ENCODE measurements around the gene ADPRS. TPM values are rescaled to one million over a fixed set of nuclear protein-coding genes. Genes with fewer than 3 reads are reported as not detected.

Gene ADPRS
- total and polyA plus RNA-seq, 9 of the 15 experiments (the other 6 are each of a cell fraction or from before 2014, with no cell fraction given) = 5.9 to 40.0 (median 27.4) TPM

- TF ChIP-seq STAT5A (IDR thresholded peaks at IDR 0.05; ENCODE audit: borderline replicate concordance, low read length) (no peak), RFX5 (IDR thresholded peaks at IDR 0.05; ENCODE audit: low read depth, low read length) (no peak), RBM15 (IDR thresholded peaks at IDR 0.05; ENCODE audit: insufficient read depth, low read length) (no peak), ADNP (tag; IDR thresholded peaks at IDR 0.05) (peak; percentile 91), FOXA3 (CRISPR knock-in tag; conservative IDR thresholded peaks at IDR 0.05 in 1 of 2, IDR thresholded peaks at IDR 0.05 in 1 of 2) (no peak), RBM25 (IDR thresholded peaks at IDR 0.05; ENCODE audit: low read depth, low read length, severe bottlenecking) (peak; percentile 94), ZNF24 (IDR thresholded peaks at IDR 0.05) (peak; percentile 11; the same call in 1 of the 2 replicates), ATF1 (CRISPR knock-in tag; IDR thresholded peaks at IDR 0.05) (no peak), ATF1 (tag; IDR thresholded peaks at IDR 0.05) (no peak), SP2 (IDR thresholded peaks at IDR 0.05; ENCODE audit: extremely low read depth, low read depth, low read length, poor library complexity, severe bottlenecking) (no peak), KDM1A (IDR thresholded peaks at IDR 0.05) (peak; percentile 74 to 83)
Observed at GRCh38 chr1:36128905-36129206, 40.2 kb downstream of the ADPRS start (continued).

GRCh38 chr1:36132029-36132428, 43.3 kb downstream of the ADPRS start:
- Histone ChIP-seq H3K9me3 (replicated peaks; ENCODE audit: control insufficient read depth, insufficient read depth, low read depth, low read length) (no peaks in the 10 kb centered on the region), H3K27me3 (ENCODE audit: control insufficient read depth in 2 of 2, insufficient read depth in 2 of 2, low read length in 2 of 2) (no peaks in the 10 kb centered on the region), H3K9ac (ENCODE audit: insufficient read depth in 1 of 2, low read depth in 2 of 2, low read length in 2 of 2) (no peak overlapping the region), H3K79me2 (ENCODE audit: control insufficient read depth, insufficient read depth, low read length) (no peaks in the 10 kb centered on the region), H3K4me3 (no peak overlapping the region), H3K4me2 (ENCODE audit: insufficient read depth, low read length) (no peak overlapping the region), H3K4me1 (replicated peaks in 1 of 2; ENCODE audit: control insufficient read depth in 2 of 2, insufficient read depth in 2 of 2, low read length in 2 of 2) (peaks cover 18 to 21% of the 10 kb centered on the region in 2 experiments), H3K9me1 (ENCODE audit: control insufficient read depth, insufficient read depth, low read length) (no peaks in the 10 kb centered on the region), H3K36me3 (ENCODE audit: control insufficient read depth, insufficient read depth, low read length) (peaks cover 12% of the 10 kb centered on the region; the same call in 2 of the 3 replicates), H2AFZ (ENCODE audit: low read depth, low read length) (no peak overlapping the region), H3K27ac (ENCODE audit: extremely low read depth, low read depth, low read length) (no peak overlapping the region), H4K20me1 (replicated peaks; ENCODE audit: control insufficient read depth, insufficient read depth, low read length) (no peaks in the 10 kb centered on the region)
- ATAC-seq (no peak), DNase-seq (ENCODE audit: extremely low read depth in 1 of 4, low spot score in 3 of 4) (no peak), FAIRE-seq (no peak)
- BruUV-seq (replicated peaks) = no TSS peak
- ChIA-PET CTCF (ENCODE audit: low intra/inter-chr PET ratio) (no interaction called here), POLR2A (interaction anchor here (0.6 to 1.1 kb wide), 4 partner anchors 10 to 30 kb away, joined by 3 to 4 read pairs (median 4); no protein-coding TSS in a partner anchor)
- intact Hi-C loops (cut with micrococcal nuclease) (no loop called here), in situ Hi-C loops (cut with MboI) (no loop called here)
- TF ChIP-seq KDM1A (IDR thresholded peaks at IDR 0.05) (0 out of 4 replicates have a peak, but pooled peaks have one; percentile 9 to 10), ESRRA (IDR thresholded peaks at IDR 0.05; ENCODE audit: borderline replicate concordance, low read depth) (peak; percentile 82), MAZ (CRISPR knock-in tag; conservative IDR thresholded peaks at IDR 0.05 in 1 of 2, IDR thresholded peaks at IDR 0.05 in 1 of 2) (no peak)
- WGBS (ENCODE audit: insufficient coverage, low coverage, missing lambda C conversion rate) = 38% methylated on average over 3 of the region's 3 CpGs
